GM21528 (cell line): ENCODE measurements around the gene TUBGCP6.
"Not testable (repeated sequence)": the region's sequence is repeated elsewhere in the genome, so short reads cannot be mapped to it uniquely, and the experiment has no call there.

Source experiments
- ATAC-seq: cut with Tn5 transposase; IDR thresholded peaks from one replicate; pipeline ENCODE4 v1.9.1; 2021; ENCODE audit warnings: mild to moderate bottlenecking, moderate library complexity; ENCODE audit not compliant: unreplicated experiment, low FRiP score

The TUBGCP6 gene

GRCh38 chr22:50278956-50279619, 34.3 kb upstream of the TUBGCP6 start:
- ATAC-seq = no peak

DNA sequence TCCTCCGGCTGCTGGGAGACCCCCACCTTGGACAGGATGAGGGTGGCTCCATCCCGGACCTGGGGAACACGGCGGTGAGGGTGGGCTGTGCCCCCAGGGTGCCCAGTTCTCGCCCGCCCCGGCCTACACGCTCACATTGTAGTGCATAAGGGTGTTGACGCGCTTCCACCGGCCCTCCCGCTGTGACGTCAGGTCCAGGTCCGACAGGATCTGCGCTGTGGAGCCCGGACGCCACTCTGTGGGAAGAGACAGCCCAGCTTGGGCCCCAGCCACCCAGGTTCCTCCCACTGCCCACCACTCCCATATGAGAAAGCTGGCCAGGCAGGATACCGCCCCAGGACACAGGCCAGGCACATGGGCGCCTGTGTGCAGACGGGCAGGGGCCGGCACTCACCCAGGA, 33.6 kb upstream of the TUBGCP6 start:
- ATAC-seq = no peak

- no peak for ATAC-seq
Observed at GRCh38 chr22:50277761-50278160, 32.9 kb upstream of the TUBGCP6 start.

GRCh38 chr22:50276143-50276542, 31.3 kb upstream of the TUBGCP6 start:
- ATAC-seq = peak; percentile 48

DNA sequence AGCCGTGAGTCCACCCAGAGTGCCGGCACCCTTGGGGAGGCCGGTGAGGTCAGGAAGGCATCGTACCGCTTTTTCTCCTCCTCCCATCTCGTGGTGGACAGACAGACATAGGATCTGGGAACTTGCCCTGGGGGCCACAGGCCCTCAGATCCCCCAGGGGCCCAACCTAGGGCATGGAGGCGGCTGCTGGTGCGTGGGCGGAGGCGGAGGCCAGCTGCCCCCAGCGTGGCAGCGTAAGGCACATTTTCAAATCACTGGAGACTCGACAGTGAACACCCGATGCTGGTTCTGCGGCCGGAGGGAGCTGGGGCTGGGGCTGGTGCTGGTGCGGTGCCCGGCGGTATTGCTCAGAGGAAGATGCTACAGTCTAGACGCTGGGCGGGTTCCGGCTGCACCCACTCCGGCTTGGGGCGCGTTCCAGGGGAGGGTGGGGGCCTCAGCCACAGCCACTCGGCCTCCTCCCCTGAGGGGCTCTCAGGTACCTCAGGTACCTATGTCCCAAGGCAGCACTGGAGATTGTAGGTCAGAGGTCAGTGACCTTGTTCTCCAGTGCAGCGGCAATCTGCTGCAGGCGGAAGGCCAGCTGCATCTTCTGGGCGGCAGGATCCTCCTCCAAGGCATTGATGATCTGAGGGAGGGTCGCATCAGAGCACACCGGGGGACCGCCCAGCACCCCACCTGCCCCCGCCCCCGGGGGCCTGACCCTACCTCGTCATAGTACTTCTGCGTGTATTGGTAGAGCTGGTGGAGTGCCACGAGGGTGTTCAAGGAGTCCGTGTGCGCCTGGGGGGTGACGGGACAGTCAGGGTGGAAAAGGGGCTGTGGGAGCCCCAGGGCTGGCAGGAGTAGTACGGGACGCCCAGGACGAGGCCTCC, 30.6 kb upstream of the TUBGCP6 start:
- no peak for ATAC-seq

GRCh38 chr22:50274771-50275170, 29.9 kb upstream of the TUBGCP6 start:
- no peak for ATAC-seq

DNA sequence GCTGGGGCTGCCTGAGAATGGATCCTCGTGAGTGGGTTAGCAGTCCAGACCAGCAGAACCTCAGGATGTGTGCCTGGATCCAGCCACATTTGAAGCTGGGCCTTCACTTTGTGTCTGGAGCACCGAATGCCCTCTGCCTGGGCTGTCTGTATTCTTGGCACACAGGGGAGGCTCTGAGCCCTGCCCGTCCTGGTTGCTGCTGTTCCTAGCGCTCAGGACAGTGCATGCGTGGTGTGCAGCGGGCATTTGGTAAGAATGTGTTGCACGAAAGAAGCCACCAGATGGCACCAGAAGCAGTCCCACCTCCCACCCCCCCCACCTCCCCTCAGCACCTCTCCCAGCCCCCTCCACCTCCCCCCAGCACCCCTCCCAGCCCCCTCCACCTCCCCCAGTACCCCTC, 29.5 kb upstream of the TUBGCP6 start:
- ATAC-seq = no peak

DNA sequence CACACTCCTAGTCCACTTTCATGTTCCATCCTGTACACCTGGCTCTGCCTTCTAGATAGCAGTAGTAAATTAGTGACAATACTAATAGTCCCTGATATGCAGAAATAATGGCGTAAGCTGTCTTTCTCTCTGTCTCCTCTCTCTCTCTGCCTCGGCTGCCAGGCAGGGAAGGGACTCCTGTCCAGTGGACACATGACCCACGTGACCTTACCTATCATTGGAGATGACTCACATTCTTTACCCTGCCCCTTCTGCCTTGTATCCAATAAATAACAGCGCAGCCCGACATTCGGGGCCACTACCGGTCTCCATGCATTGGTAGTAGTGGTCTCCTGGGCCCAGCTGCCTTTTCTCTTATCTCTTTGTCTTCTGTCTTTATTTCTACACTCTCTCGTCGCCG, 29.0 kb upstream of the TUBGCP6 start:
- ATAC-seq = not testable (repeated sequence)

- not testable (repeated sequence) for ATAC-seq
Observed at GRCh38 chr22:50273352-50273751, 28.5 kb upstream of the TUBGCP6 start.

DNA sequence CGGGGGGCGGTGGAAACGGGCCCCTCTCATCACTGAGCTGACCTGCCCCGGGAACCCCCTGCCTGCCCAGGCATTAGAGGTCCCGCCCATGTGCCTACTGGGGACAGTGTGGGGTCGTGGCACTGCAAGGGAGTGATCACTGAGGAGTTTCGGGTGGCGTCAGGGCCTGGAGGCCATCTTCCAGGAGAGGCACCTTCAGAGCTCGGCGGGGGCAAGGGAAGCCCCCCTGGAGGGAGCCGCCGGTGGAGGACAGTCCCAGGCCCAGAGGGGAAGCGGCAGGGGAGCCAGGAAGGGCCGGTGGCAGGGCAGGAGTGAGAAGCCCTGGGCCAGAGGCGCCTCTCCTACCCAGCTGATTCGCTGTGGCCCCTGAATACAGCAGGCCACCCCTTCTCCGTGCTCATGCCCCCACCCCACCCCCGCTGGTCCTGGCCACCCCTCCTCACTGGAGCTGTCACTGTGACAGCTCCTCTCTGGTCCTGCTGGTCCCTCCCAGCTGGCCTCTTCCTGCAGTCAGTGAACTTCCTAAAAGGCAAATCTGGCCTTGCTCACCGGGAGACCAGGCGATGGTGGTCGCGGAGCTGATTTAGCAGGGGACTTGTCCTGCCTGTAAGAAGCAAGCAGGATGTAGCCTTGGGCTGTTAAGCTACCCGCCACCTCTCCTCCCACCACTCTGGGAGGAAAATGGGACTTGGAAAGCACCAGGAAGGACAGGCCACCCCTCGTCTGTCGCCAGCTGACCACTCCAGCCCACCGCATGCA, 27.4 kb upstream of the TUBGCP6 start:
- no peak for ATAC-seq

DNA sequence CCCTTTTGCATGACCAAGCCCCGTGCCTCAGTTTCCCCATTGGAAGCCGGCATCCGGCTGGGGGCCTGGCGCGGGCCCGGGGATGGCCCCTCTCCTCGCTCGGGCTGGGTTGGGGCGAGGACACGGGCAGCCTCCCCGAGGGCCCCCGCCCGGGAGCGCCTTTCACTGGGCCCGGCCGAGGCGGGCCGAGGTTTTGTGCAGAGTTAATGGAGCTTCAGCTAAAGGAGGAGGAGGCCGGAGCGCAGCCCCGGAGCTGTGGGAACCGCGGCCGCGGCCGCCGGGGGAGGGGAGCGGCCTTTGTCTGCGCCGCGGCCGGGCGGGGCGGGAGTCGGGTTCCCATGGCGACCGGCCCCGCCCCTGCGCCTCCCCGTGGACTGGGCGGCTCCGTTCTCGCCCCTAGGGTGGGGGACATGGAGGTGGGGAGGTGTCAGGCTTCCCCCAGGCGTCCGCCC, 26.7 kb upstream of the TUBGCP6 start:
- ATAC-seq = no peak

- ATAC-seq = no peak
Observed at GRCh38 chr22:50270666-50271394, 26.0 kb upstream of the TUBGCP6 start.

DNA sequence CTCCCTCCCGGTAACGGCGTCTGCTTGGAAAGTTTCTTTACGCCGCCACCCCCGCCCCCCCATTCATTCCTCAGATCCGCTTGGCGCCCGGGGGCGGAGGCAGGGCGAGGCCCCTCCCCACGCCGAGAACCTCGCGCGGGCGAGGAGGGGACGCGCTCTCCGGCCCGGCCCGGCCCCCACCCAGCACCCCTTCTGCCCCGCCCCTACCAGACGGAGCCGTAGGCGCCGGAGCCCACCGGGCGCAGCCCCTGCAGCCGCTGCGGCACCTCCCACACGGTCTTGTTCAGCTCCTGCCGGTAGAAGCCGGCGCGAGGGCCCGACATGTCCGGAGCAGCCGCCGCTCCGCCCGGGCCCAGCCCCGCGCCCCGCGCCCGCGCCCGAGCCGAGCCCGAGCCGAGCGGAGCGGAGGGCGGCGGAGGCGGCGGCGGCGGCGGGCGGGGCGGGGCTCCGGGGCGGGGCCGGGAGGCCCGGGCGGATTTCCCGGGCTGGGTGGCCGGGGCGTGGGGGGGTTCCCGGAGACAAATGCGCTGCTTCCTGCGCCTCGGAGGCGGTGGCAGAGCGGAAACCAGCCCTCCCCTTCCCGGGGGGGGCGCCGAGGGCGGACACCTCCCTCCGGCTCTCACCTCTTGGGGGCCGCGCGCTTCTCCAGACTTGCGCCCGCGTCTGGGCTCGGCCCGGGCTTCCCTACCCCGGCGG, 25.3 kb upstream of the TUBGCP6 start, which contains the start of gene MAPK11:
TSS of gene MAPK11 (minus strand) at position 411 of the 696 bp plus-strand sequence. CDS start at position 323, 88 bp downstream.
- ATAC-seq = no peak

DNA sequence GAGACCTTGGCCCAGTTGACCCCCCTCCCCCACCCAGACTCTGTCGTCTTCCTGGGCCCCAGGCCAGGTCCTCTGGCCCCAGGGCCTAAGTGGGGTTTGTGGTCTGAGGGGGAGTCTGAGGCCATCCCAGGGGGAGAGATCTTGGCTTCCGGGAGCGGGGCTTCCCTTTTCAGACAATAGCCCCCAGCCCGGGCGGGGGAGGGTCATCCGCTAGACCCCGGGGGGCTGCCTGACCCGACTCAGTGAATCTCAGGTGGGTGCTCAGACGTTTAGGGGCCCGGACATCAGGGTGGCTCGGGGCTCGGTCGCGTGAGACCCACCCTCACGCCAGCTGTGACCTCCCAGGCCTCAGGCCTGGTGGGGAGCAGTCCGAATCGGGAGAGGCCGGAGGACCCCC, 24.7 kb upstream of the TUBGCP6 start:
- ATAC-seq = no peak

GRCh38 chr22:50268655-50269113, 23.9 kb upstream of the TUBGCP6 start:
- ATAC-seq = no peak

GRCh38 chr22:50267591-50268390, 23.0 kb upstream of the TUBGCP6 start:
- ATAC-seq = no peak

- ATAC-seq = no peak
Observed at GRCh38 chr22:50266994-50267393, 22.2 kb upstream of the TUBGCP6 start.

GRCh38 chr22:50264946-50265669, 20.3 kb upstream of the TUBGCP6 start:
- no peak for ATAC-seq
